Esophagus muscularis mucosa (tissue), 4 donors: ENCODE data around the gene AKR1C2.

Experiments
- CTCF ChIP-seq, 3 experiments: fragments of 200-600 bp in 2 of 3; fragments of 450-650 bp in 1 of 3; sonication (generic) in 2 of 3; IDR thresholded peaks; one replicate each; pipeline ENCODE4 v1.5.1; 2017 to 2019; ENCODE audit warnings: antibody characterized with exemption in 3 of 3, mild to moderate bottlenecking in 2 of 3, moderate library complexity in 1 of 3
- EP300 ChIP-seq: sonication (generic); formaldehyde crosslinking; IDR thresholded peaks from one replicate; pipeline ENCODE4 v1.6.1; 2017; ENCODE audit warnings: antibody characterized with exemption
- POLR2A ChIP-seq: fragments of 450-650 bp; IDR thresholded peaks from one replicate; pipeline ENCODE4 v1.6.1; 2017; ENCODE audit warnings: antibody characterized with exemption, moderate library complexity, mild to moderate bottlenecking, low read depth

GRCh38 chr10:5034588-5034987 is 30.9 kb upstream of the AKR1C2 start:
- TF ChIP-seq CTCF (IDR thresholded peaks at IDR 0.05) (no peak), POLR2A (no peak), EP300 (no peak)
